Measurements from ENCODE around the gene TEX261.

GRCh38 chr2:70979180-70979488 is 15.5 kb downstream of the TEX261 start:
- TF ChIP-seq POLR2AphosphoS5 (IDR thresholded peaks at IDR 0.05; ENCODE audit: low read depth, low read length) (no peak), SIN3A (IDR thresholded peaks at IDR 0.05; ENCODE audit: borderline replicate concordance, insufficient read depth, low read length) (no peak)

Measured in PFSK-1 (cell line).